Testis (tissue), 3 donors: ENCODE measurements around the gene PTPRN2. TPM values are rescaled to one million over a fixed set of nuclear protein-coding genes. Genes with fewer than 3 reads are reported as not detected.

Experiments used
- DNase-seq: peaks from one replicate; pipeline ENCODE4 v3.0.0-alpha.2; 2019
- H3K27ac ChIP-seq, 2 donors: fragments of 200-600 bp; sonication (generic); one replicate each; pipeline ENCODE4 v1.5.1; 2019
- H3K27me3 ChIP-seq: fragments of 200-600 bp; sonication (generic); one replicate; pipeline ENCODE4 v1.5.1; 2019
- H3K36me3 ChIP-seq: fragments of 200-600 bp; sonication (generic); one replicate; pipeline ENCODE4 v1.5.1; 2017; ENCODE audit warnings: low read depth; ENCODE audit errors: missing control alignments
- H3K4me1 ChIP-seq: fragments of 200-600 bp; sonication (generic); one replicate; pipeline ENCODE4 v1.5.1; 2019
- H3K4me3 ChIP-seq, 2 donors: fragments of 200-600 bp; sonication (generic); one replicate each; pipeline ENCODE4 v1.5.1; 2017 to 2019
- H3K9me3 ChIP-seq: fragments of 200-600 bp; sonication (generic); one replicate; pipeline ENCODE4 v1.5.1; 2017
- POLR2A ChIP-seq: fragments of 450-650 bp; IDR thresholded peaks from one replicate; pipeline ENCODE4 v1.6.1; 2017; ENCODE audit warnings: antibody characterized with exemption, mild to moderate bottlenecking, moderate library complexity
- WGBS, 2 donors: methylation state at CpG; one replicate each; pipeline ENCODE4 v1.1.5; 2018; 5-methylcytosine and 5-hydroxymethylcytosine counted together
- intact Hi-C: fragments of 100-400 bp; cut with DNase I; formaldehyde crosslinking; loops from one replicate; pipeline ENCODE4 v1.15.1; 2023; ENCODE audit warnings: low total_unique reads
- polyA plus RNA-seq: library from polyadenylated mRNA; stranded (reverse); fragments of 350-450 nt; fragmentation: Illumina TruSeq; extraction: RNeasy Lipid Tissue Mini Kit (QIAGEN cat#74804); gene quantifications from one replicate; pipeline ENCODE4 v1.2.3, GENCODE V29; 2014; ENCODE audit warnings: low read depth, low replicate concordance; ENCODE audit not compliant: insufficient read depth
- total RNA-seq, 2 donors: library from RNA; depleted of rRNA; stranded (reverse); fragments of >200 nt; gene quantifications; one replicate each; pipeline ENCODE4 v1.2.3, GENCODE V29; 2016
- TF ChIP-seq, protein P1 (sequence below), 3 experiments: fragments of 450-650 bp in 2 of 3; fragments of 200-600 bp in 1 of 3; sonication (generic) in 1 of 3; IDR thresholded peaks; one replicate each; pipeline ENCODE4 v1.5.1; 2016 to 2019; ENCODE audit warnings: antibody characterized with exemption in 3 of 3, mild to moderate bottlenecking in 2 of 3, moderate library complexity in 1 of 3

PTPRN2 gene
- total and polyA plus RNA-seq, 3 donors from 2014 or later: 9.3 to 10.8 (median 9.8) TPM

DNA sequence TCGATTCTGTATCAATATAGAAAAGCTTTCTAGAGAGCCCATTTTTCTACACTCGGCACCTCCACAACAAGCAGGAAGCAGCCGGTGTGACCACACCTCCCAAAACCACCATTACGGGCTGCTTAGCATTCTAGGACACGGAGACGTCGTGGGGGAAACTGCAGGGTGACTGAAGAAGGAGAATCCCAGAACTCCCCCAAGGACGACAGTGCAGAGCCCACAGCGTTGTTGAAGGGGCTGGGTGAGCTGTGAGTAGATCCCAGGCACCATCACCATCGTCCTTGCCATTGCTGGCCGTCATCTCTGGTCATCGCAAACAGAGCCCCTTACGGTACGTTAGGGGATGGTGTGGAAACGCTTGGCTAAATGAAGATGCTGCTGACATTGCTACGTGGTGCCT lies 351.8 kb downstream of the PTPRN2 start:
- intact Hi-C loops: no loop called here
- no peaks in the 10 kb centered on the region for H3K27me3 ChIP-seq
- H3K27ac ChIP-seq: no peak overlapping the region
- no peaks in the 10 kb centered on the region for H3K36me3 ChIP-seq
- no peak for DNase-seq
- no peaks in the 10 kb centered on the region for H3K9me3 ChIP-seq
- TF ChIP-seq, protein P1, sequence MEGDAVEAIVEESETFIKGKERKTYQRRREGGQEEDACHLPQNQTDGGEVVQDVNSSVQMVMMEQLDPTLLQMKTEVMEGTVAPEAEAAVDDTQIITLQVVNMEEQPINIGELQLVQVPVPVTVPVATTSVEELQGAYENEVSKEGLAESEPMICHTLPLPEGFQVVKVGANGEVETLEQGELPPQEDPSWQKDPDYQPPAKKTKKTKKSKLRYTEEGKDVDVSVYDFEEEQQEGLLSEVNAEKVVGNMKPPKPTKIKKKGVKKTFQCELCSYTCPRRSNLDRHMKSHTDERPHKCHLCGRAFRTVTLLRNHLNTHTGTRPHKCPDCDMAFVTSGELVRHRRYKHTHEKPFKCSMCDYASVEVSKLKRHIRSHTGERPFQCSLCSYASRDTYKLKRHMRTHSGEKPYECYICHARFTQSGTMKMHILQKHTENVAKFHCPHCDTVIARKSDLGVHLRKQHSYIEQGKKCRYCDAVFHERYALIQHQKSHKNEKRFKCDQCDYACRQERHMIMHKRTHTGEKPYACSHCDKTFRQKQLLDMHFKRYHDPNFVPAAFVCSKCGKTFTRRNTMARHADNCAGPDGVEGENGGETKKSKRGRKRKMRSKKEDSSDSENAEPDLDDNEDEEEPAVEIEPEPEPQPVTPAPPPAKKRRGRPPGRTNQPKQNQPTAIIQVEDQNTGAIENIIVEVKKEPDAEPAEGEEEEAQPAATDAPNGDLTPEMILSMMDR (IDR thresholded peaks at IDR 0.05): no peak
- no peak for TF ChIP-seq POLR2A
- 81 to 87% methylated on average over 13 to 16 of the region's 16 CpGs for WGBS, 2 donors
- no peak overlapping the region for H3K4me3 ChIP-seq
- no peaks in the 10 kb centered on the region for H3K4me1 ChIP-seq

DNA sequence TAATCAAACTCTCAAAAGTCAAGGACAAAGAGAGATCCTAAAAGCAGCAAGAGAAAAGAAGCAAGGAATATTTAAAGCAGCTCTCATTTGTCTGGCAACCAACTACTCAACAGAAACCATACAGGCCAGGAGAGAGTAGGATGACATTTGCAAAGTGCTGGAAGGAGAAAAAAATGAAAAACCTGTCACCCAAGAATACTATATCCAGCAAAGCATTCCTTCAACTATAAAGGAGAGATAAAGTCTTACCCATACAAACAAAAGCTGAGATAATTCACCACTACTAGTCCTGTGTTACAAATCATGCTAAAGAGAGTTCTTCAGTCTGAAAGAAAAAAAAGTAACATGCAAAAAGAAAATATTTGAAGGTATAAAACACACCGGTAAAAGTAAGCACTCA lies 357.7 kb downstream of the PTPRN2 start:
- Histone ChIP-seq H3K4me1 (no peaks in the 10 kb centered on the region), H3K27me3 (no peaks in the 10 kb centered on the region), H3K9me3 (no peaks in the 10 kb centered on the region), H3K36me3 (no peaks in the 10 kb centered on the region), H3K4me3 (no peak overlapping the region), H3K27ac (no peak overlapping the region)
- 91 to 100% methylated on average over 1 of the region's 1 CpG for WGBS, 2 donors
- DNase-seq: no peak
- intact Hi-C loops: no loop called here
- TF ChIP-seq POLR2A: no peak
- TF ChIP-seq, protein P1 (IDR thresholded peaks at IDR 0.05): no peak

DNA sequence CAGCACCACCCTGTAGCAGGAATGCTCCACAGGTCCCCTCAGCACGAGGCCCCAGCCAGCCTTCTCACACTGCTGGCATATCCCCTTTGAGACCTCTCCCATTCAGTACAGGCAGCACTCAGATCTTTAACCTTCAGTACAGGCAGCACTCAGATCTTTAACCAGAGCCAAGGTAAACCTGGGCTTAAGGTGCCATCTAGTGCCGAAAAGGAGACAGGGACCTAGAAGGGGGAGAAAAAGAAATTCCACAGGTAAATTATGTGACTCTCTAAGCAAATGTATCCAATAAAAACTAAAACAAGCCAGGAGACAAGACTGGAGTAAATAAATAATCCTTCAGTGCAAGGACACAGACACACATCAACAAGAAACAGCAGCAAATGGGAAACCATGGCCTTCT lies 358.6 kb downstream of the PTPRN2 start:
- intact Hi-C loops: no loop called here
- Histone ChIP-seq H3K27ac (no peak overlapping the region), H3K27me3 (no peaks in the 10 kb centered on the region), H3K36me3 (no peaks in the 10 kb centered on the region), H3K9me3 (no peaks in the 10 kb centered on the region), H3K4me1 (no peaks in the 10 kb centered on the region), H3K4me3 (no peak overlapping the region)
- no peak for TF ChIP-seq POLR2A
- TF ChIP-seq, protein P1 (IDR thresholded peaks at IDR 0.05): no peak
- 43 to 62% methylated on average over 2 of the region's 2 CpGs for WGBS, 2 donors
- no peak for DNase-seq

DNA sequence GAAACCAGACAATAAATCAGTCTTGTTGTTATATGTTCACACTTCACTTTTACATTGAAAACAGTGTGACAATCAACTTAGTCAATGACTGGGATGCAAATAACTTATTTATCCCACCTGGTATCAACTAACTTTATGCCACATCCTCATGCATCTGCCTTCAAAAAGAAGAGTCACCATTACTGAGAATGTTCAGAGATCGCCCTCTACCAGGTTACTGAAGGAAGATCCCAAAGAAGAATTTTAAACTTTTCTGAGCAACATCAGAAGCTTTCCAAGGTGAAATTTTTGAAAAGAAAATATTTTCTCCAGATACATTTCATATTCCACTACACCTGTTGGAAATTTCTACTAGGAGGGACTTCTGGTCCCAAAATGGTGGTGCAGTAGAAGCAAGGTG lies 359.5 kb downstream of the PTPRN2 start:
- no peak for DNase-seq
- H3K27ac ChIP-seq: no peak overlapping the region
- H3K4me1 ChIP-seq: no peaks in the 10 kb centered on the region
- intact Hi-C loops: no loop called here
- no peak for TF ChIP-seq POLR2A
- TF ChIP-seq, protein P1 (IDR thresholded peaks at IDR 0.05): no peak
- H3K4me3 ChIP-seq: no peak overlapping the region
- H3K36me3 ChIP-seq: no peaks in the 10 kb centered on the region
- no peaks in the 10 kb centered on the region for H3K9me3 ChIP-seq
- H3K27me3 ChIP-seq: no peaks in the 10 kb centered on the region
- 90 to 91% methylated on average over 1 of the region's 1 CpG for whole genome bisulfite sequencing, 2 donors

DNA sequence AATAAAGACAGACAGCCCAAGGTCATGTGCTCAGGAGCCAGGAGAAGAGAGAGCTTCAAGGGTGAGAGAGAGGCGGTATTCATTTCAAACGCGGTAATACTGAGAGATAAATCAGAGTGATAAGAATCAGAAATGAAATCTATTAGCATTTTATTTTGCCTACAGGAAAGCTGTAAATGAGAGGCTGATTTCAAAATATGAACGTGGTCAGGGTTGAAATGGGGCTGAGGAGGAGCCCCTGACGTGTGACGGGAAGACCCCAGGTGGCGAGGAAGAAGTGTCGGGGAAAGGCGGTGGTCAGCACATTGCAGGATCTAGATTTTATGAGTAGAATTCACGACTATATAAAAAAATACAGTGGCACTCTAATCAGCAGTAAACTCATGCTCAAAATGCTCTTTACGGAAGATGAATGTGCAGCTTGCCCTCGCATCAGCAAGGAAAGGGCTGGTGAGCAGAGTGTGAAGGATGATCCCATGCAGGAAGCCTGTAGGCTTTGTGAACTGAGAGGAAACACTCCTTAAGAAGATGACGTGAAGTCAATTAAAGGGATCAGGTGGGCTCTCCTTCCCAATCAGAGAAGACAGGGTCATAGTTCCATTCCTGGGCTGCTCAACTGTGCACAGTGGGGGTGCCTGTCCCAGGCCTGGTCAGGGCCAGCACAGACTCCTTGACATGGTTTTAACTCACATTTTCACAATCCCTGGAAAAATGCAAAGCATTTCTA lies 360.2 kb downstream of the PTPRN2 start:
- intact Hi-C loops: no loop called here
- TF ChIP-seq, protein P1 (IDR thresholded peaks at IDR 0.05): no peak
- TF ChIP-seq POLR2A: no peak
- Histone ChIP-seq H3K4me1 (no peaks in the 10 kb centered on the region), H3K9me3 (no peaks in the 10 kb centered on the region), H3K27ac (no peak overlapping the region), H3K36me3 (no peaks in the 10 kb centered on the region), H3K27me3 (no peaks in the 10 kb centered on the region), H3K4me3 (no peak overlapping the region)
- no peak for DNase-seq
- WGBS, 2 donors: 74 to 84% methylated on average over 13 of the region's 13 CpGs
